GM12878 (cell line): ENCODE results near the gene GOLGA2. TPM values are rescaled to one million over a fixed set of nuclear protein-coding genes. Genes with fewer than 3 reads are reported as not detected.

ENCODE experiments used
- ATAC-seq: fragments of 200-7000 bp; cut with Tn5 transposase; 3 replicates; pipeline ENCODE4 v1.9.1; 2020; ENCODE audit warnings: mild to moderate bottlenecking, moderate library complexity
- BruUV-seq: library from RNA; stranded (reverse); fragments of 400-500 nt; replicated peaks from 2 replicates; lab custom pipeline; 2021; lab: Mats Ljungman, UMichigan
- CTCF ChIA-PET: fragments of 300-600 bp; sonication (Branson Sonifier 250); formaldehyde crosslinking; extraction: SDS; loops from one replicate; lab custom pipeline; 2021; ENCODE audit warnings: inconsistent platforms; lab: Yijun Ruan, JAX
- POLR2A ChIA-PET: fragments of 350-600 bp; formaldehyde crosslinking; extraction: SDS; loops from one replicate; lab custom pipeline; 2021; ENCODE audit warnings: inconsistent platforms; lab: Charles Lee
- RAD21 ChIA-PET: fragments of 300-600 bp; sonication (Branson Sonifier 250); formaldehyde crosslinking; loops from one replicate; lab custom pipeline; 2023; ENCODE audit warnings: antibody characterized with exemption; ENCODE audit not compliant: unreplicated experiment; lab: Charles Lee
- SMC1A ChIA-PET: fragments of 300-600 bp; sonication (Branson Sonifier 250); formaldehyde crosslinking; loops from one replicate; lab custom pipeline; 2023; ENCODE audit not compliant: unreplicated experiment, uncharacterized antibody; lab: Charles Lee
- DNase-seq: peaks from one replicate; pipeline ENCODE4 v3.0.0-alpha.2; 2011; ENCODE audit warnings: low read depth, low spot score
- FAIRE-seq: peaks from 3 replicates; lab custom pipeline; 2011; peaks lifted over from hg19 to GRCh38; lab: Jason Lieb, UNC
- H2AFZ ChIP-seq: 2 replicates; pipeline ENCODE4 v1.6.0; 2011; ENCODE audit warnings: low read depth, low read length, control low read depth; ENCODE audit not compliant: control insufficient read depth
- H3K27ac ChIP-seq: 2 replicates; pipeline ENCODE4 v1.5.1; 2011; ENCODE audit warnings: control low read depth; ENCODE audit not compliant: control insufficient read depth, insufficient read depth
- H3K27me3 ChIP-seq, 2 experiments: replicated peaks in 1 of 2; 2 replicates each; pipeline versions ENCODE4 v1.6.0 to v1.6.1; 2011; ENCODE audit warnings: low read length in 1 of 2; ENCODE audit not compliant: control insufficient read depth in 2 of 2, insufficient read depth in 2 of 2
- H3K36me3 ChIP-seq, 2 experiments: 2 replicates each; pipeline ENCODE4 v1.5.1; 2011; ENCODE audit warnings: low read length in 1 of 2; ENCODE audit not compliant: control insufficient read depth in 2 of 2, insufficient read depth in 2 of 2
- H3K4me1 ChIP-seq: 2 replicates; pipeline ENCODE4 v1.6.1; 2011; ENCODE audit warnings: mild to moderate bottlenecking, low read length, moderate library complexity, mixed read lengths; ENCODE audit not compliant: control insufficient read depth, insufficient read depth
- H3K4me2 ChIP-seq: 2 replicates; pipeline ENCODE4 v1.6.0; 2011; ENCODE audit warnings: control low read depth; ENCODE audit not compliant: control insufficient read depth, insufficient read depth
- H3K4me3 ChIP-seq: fragments of 200-600 bp; sonication (generic); 2 replicates; pipeline ENCODE4 v1.5.1; 2016
- H3K79me2 ChIP-seq: 2 replicates; pipeline ENCODE4 v1.6.0; 2011; ENCODE audit warnings: low read length; ENCODE audit not compliant: control insufficient read depth, insufficient read depth
- H3K9ac ChIP-seq: 2 replicates; pipeline ENCODE4 v1.8.0; 2011; ENCODE audit warnings: low read length, control low read depth, mixed read lengths; ENCODE audit not compliant: control insufficient read depth, insufficient read depth
- H3K9me3 ChIP-seq: replicated peaks from 3 replicates; pipeline ENCODE4 v1.5.1; 2011; ENCODE audit warnings: mild to moderate bottlenecking, low read length; ENCODE audit not compliant: control insufficient read depth, insufficient read depth
- H4K20me1 ChIP-seq: 2 replicates; pipeline ENCODE4 v1.6.0; 2011; ENCODE audit not compliant: control insufficient read depth, insufficient read depth
- BMI1 ChIP-seq: fragments of 450-650 bp; IDR thresholded peaks from 2 replicates; pipeline ENCODE4 v1.6.1; 2016; ENCODE audit warnings: mild to moderate bottlenecking, moderate library complexity, borderline replicate concordance
- CBX3 ChIP-seq: fragments of 200-600 bp; sonication (generic); IDR thresholded peaks from 2 replicates; pipeline ENCODE4 v1.6.1; 2016; ENCODE audit warnings: low read depth, borderline replicate concordance
- ETV6 ChIP-seq, 2 experiments: fragments of 450-650 bp in 1 of 2; IDR thresholded peaks in 1 of 2; conservative IDR thresholded peaks in 1 of 2; 2 replicates each; pipeline ENCODE4 v1.6.1; 2014; ENCODE audit warnings: antibody characterized with exemption in 1 of 2, borderline replicate concordance in 1 of 2, low read depth in 1 of 2, mild to moderate bottlenecking in 1 of 2, moderate library complexity in 1 of 2
- GABPA ChIP-seq: IDR thresholded peaks from 2 replicates; pipeline ENCODE4 v1.6.1; 2014; ENCODE audit warnings: antibody characterized with exemption, low read depth, mild to moderate bottlenecking, inconsistent platforms
- MEF2A ChIP-seq: IDR thresholded peaks from 2 replicates; pipeline ENCODE4 v1.6.1; 2011; ENCODE audit warnings: low read depth, mild to moderate bottlenecking, low read length, moderate library complexity; ENCODE audit not compliant: insufficient read depth
- RAD51 ChIP-seq: fragments of 450-650 bp; IDR thresholded peaks from 2 replicates; pipeline ENCODE4 v1.6.1; 2016; ENCODE audit warnings: moderate library complexity, mild to moderate bottlenecking, inconsistent platforms
- SUPT20H ChIP-seq: IDR thresholded peaks from 2 replicates; pipeline ENCODE4 v1.6.1; 2011; ENCODE audit warnings: low read depth, mild to moderate bottlenecking, low read length, moderate library complexity, borderline replicate concordance; ENCODE audit not compliant: control insufficient read depth
- ZBED1 ChIP-seq: IDR thresholded peaks from 2 replicates; pipeline ENCODE4 v1.6.1; 2016; ENCODE audit warnings: borderline replicate concordance
- ZSCAN29 ChIP-seq: fragments of 450-650 bp; IDR thresholded peaks from 2 replicates; pipeline ENCODE4 v1.6.1; 2017; ENCODE audit warnings: mild to moderate bottlenecking, moderate library complexity
- WGBS: methylation state at CpG from one replicate; pipeline ENCODE4 v1.1.6; 2016; ENCODE audit warnings: low lambda C conversion rate; ENCODE audit not compliant: insufficient replicate concordance, insufficient coverage; ENCODE audit errors: missing lambda C conversion rate; 5-methylcytosine and 5-hydroxymethylcytosine counted together
- in situ Hi-C: fragments of 300-500 bp; cut with MboI; formaldehyde crosslinking; loops from 9 replicates; pipeline ENCODE4 v1.14.3; 2018; ENCODE audit warnings: mixed read lengths
- intact Hi-C: fragments of 100-400 bp; cut with micrococcal nuclease; formaldehyde crosslinking; loops from one replicate; pipeline ENCODE4 v1.14.2; 2022; ENCODE audit not compliant: unreplicated experiment
- polyA plus RNA-seq, 11 experiments: library from polyadenylated mRNA; depleted of rRNA in 4 of 11; unstranded in 6 of 11; stranded (reverse) in 5 of 11; fragments of >200 nt; fragmentation: Nextera tagmentation in 4 of 11; fragmentation: Illumina TruSeq in 1 of 11; extraction: Ambion mirVana in 4 of 11; extraction: Trizol in 1 of 11; gene quantifications; 1 replicate in 1 of 11; 2 replicates in 10 of 11; pipeline versions ENCODE4 v1.2.1 to v1.2.3, GENCODE V29; 2011 to 2016; ENCODE audit warnings: inconsistent platforms in 2 of 11, missing spikeins in 2 of 11, low read depth in 1 of 11
- total RNA-seq, 4 experiments: library from RNA; depleted of rRNA in 3 of 4; stranded (reverse); fragments of >200 nt in 3 of 4; fragmentation: Illumina TruSeq in 1 of 4; extraction: Trizol in 1 of 4; gene quantifications; 2 replicates each; pipeline versions ENCODE4 v1.2.1 to v1.2.3, GENCODE V29; 2013 to 2021
- TF ChIP-seq, protein P1 (sequence below): fragments of 450-650 bp; IDR thresholded peaks from 2 replicates; pipeline ENCODE4 v1.6.1; 2017; ENCODE audit warnings: borderline replicate concordance
- TF ChIP-seq, protein P2 (sequence below), 3 experiments: IDR thresholded peaks in 2 of 3; conservative IDR thresholded peaks in 1 of 3; 2 replicates each; pipeline ENCODE4 v1.5.1; 2011; ENCODE audit warnings: low read depth in 3 of 3, low read length in 3 of 3, mild to moderate bottlenecking in 3 of 3, control low read depth in 2 of 3, moderate library complexity in 2 of 3, inconsistent platforms in 1 of 3, mixed read lengths in 1 of 3; ENCODE audit not compliant: control insufficient read depth in 2 of 3, insufficient read depth in 1 of 3; ENCODE audit errors: extremely low read depth in 1 of 3

Gene GOLGA2
- total and polyA plus RNA-seq, 10 of the 15 experiments (the other 5 are each of a cell fraction or from before 2014, with no cell fraction given) = 5.9 to 32.6 (median 19.7) TPM

DNA sequence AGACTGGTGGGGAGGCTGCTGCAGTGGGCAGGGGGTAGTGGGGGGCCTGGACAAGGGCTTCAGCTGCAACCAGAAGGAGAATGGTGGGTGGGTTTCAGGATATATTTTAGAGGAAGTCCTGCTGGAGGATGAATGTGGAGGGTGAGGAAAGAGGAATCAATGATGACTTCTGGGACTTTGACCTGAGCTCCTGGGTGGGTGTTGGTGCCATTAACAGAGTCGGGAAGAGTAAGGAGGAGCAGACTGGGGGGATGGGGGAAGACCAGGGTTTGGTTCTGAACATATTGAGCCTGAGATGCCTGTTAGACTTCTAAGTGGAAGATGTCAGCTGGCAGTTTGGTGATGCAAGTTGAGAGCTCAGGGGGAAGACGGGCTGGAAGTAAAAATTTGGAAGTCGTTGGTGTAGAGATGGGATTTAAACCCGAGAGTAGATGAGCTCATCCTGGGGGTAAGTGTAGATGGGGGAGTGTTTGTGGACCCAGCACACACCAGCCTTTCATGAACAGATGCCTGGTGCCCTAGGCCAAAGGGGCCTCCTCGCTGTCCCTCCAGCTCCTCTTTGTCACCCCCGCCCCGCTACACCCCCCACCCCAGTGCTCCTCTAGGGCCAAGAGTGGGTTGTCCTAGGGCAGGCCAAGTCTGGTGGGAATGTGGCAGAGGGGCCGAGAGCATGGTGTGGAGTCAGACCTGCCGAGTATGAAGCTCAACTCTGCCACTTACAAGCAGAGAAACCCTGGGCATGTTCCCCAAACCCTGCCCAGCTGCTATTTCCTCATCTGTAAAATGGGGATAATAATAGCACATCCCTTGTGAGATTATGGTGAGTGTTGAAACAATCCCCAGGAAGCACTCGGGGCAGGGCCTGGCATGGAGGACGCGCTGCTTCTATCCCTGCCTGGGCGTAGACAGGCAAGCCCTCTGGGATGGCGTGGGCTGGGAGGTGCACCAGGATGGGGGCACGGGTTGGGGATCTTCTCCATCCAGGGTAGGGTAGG is 68.6 kb downstream of the GOLGA2 start:
- Histone ChIP-seq H3K36me3 (no peaks in the 10 kb centered on the region), H3K27me3 (peaks cover 11 to 14% of the 10 kb centered on the region in 2 experiments; a peak in 3 of 4 replicates), H3K4me2 (no peak overlapping the region), H3K79me2 (no peaks in the 10 kb centered on the region), H3K9ac (no peak overlapping the region)
- CTCF ChIA-PET = interaction anchor here (0.6 to 1.8 kb wide), 7 partner anchors 11 to 134 kb away, joined by 3 to 5 read pairs (median 3); no protein-coding TSS in a partner anchor
- DNase-seq = no peak
- BruUV-seq = no TSS peak
- no peak for FAIRE-seq
- no peak for TF ChIP-seq CBX3
- TF ChIP-seq, all 136 proteins: peak for 0
- Histone ChIP-seq H4K20me1 (no peaks in the 10 kb centered on the region), H3K4me3 (no peak overlapping the region), H3K27ac (no peak overlapping the region), H3K4me1 (peaks cover 7% of the 10 kb centered on the region; the same call in 1 of the 2 replicates), H2AFZ (no peak overlapping the region), H3K9me3 (no peaks in the 10 kb centered on the region)
- 42% methylated on average over 13 of the region's 15 CpGs for WGBS
- no peak for ATAC-seq
- ChIA-PET POLR2A (no interaction called here), SMC1A (interaction anchor here (1.3 to 1.5 kb wide), 2 partner anchors 12 to 82 kb away, joined by 4 read pairs; no protein-coding TSS in a partner anchor), RAD21 (no interaction called here)
- intact Hi-C loops (no loop called here), in situ Hi-C loops (no loop called here)

DNA sequence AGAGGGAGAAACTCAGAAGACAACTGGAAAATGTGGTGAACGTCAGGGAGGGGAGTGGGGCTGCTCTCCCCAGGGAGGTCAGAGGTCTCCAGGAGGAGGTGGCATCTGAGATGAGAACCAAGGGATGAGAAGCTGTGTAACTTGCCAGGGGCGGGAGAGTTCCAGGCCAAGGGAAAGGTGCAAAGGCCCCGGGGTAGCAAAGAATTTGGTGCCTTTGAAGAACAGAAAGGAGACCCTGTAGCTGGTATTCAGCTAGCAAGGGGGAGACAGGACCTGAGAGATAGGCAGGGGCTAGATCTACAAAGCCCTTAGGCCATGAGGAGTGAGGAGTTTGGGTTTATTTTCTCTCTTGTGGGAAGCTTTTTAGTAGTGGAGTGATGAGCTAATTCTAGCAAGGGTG is 69.3 kb downstream of the GOLGA2 start:
- Histone ChIP-seq H2AFZ (no peak overlapping the region), H3K4me2 (no peak overlapping the region), H3K27me3 (peaks cover 9 to 14% of the 10 kb centered on the region in 2 experiments; a peak in 3 of 4 replicates), H3K9me3 (no peaks in the 10 kb centered on the region), H3K4me3 (no peak overlapping the region), H3K79me2 (no peaks in the 10 kb centered on the region), H3K4me1 (peaks cover 7% of the 10 kb centered on the region; the same call in 1 of the 2 replicates), H3K27ac (no peak overlapping the region), H3K36me3 (no peaks in the 10 kb centered on the region), H4K20me1 (no peaks in the 10 kb centered on the region), H3K9ac (no peak overlapping the region)
- 33% methylated on average over 3 of the region's 3 CpGs for WGBS
- ChIA-PET SMC1A (interaction anchor here (1.3 to 1.5 kb wide), 2 partner anchors 11 to 82 kb away, joined by 4 read pairs; no protein-coding TSS in a partner anchor), RAD21 (no interaction called here), CTCF (interaction anchor here (1.0 to 1.8 kb wide), 6 partner anchors 11 to 135 kb away, joined by 3 to 5 read pairs (median 4); no protein-coding TSS in a partner anchor), POLR2A (interaction anchor here (0.5 kb wide), 1 partner anchor 109 kb away, joined by 3 read pairs; no protein-coding TSS in a partner anchor)
- no TSS peak for BruUV-seq
- DNase-seq = no peak
- in situ Hi-C loops = no loop called here
- ATAC-seq = no peak
- intact Hi-C loops = no loop called here
- no peak for FAIRE-seq
- TF ChIP-seq GABPA = no peak
- no peak for TF ChIP-seq ETV6 (conservative IDR thresholded peaks at IDR 0.05 in 1 of 2, IDR thresholded peaks at IDR 0.05 in 1 of 2; ENCODE audit: borderline replicate concordance in 1 of 2, low read depth in 1 of 2)
- TF ChIP-seq SUPT20H = no peak
- no peak for TF ChIP-seq ZBED1
- TF ChIP-seq MEF2A = no peak
- no peak for TF ChIP-seq ZSCAN29
- TF ChIP-seq, protein P1, sequence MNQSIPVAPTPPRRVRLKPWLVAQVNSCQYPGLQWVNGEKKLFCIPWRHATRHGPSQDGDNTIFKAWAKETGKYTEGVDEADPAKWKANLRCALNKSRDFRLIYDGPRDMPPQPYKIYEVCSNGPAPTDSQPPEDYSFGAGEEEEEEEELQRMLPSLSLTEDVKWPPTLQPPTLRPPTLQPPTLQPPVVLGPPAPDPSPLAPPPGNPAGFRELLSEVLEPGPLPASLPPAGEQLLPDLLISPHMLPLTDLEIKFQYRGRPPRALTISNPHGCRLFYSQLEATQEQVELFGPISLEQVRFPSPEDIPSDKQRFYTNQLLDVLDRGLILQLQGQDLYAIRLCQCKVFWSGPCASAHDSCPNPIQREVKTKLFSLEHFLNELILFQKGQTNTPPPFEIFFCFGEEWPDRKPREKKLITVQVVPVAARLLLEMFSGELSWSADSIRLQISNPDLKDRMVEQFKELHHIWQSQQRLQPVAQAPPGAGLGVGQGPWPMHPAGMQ = no peak
- TF ChIP-seq RAD51 = no peak
- TF ChIP-seq BMI1 = no peak
- TF ChIP-seq, protein P2, sequence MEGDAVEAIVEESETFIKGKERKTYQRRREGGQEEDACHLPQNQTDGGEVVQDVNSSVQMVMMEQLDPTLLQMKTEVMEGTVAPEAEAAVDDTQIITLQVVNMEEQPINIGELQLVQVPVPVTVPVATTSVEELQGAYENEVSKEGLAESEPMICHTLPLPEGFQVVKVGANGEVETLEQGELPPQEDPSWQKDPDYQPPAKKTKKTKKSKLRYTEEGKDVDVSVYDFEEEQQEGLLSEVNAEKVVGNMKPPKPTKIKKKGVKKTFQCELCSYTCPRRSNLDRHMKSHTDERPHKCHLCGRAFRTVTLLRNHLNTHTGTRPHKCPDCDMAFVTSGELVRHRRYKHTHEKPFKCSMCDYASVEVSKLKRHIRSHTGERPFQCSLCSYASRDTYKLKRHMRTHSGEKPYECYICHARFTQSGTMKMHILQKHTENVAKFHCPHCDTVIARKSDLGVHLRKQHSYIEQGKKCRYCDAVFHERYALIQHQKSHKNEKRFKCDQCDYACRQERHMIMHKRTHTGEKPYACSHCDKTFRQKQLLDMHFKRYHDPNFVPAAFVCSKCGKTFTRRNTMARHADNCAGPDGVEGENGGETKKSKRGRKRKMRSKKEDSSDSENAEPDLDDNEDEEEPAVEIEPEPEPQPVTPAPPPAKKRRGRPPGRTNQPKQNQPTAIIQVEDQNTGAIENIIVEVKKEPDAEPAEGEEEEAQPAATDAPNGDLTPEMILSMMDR (IDR thresholded peaks at IDR 0.05 in 2 of 3, conservative IDR thresholded peaks at IDR 0.05 in 1 of 3; ENCODE audit: control insufficient read depth in 2 of 3, extremely low read depth in 1 of 3, insufficient read depth in 1 of 3, low read depth in 3 of 3, low read length in 3 of 3) = no peak
